ENCODE data around the gene RACGAP1.

DNA sequence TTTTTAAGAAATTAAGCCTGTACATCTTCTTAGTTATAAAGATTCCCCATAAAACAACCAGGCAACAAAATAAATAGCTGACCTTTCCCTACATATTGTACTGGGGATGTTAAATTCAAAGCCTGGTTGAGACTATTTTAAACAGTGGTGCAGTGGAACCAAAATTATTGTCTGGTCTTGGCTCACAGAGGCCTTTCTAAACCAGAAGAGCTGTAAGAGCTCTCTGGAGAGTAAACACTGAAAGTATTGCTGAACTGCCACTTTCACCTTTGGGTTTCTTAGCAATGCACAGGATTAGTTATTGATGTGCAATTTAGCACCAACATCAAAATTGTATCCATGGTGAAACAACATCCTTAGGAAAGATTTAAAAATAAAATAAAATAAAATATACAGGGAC is 20.6 kb downstream of the RACGAP1 start:
- TF ChIP-seq, protein P1, sequence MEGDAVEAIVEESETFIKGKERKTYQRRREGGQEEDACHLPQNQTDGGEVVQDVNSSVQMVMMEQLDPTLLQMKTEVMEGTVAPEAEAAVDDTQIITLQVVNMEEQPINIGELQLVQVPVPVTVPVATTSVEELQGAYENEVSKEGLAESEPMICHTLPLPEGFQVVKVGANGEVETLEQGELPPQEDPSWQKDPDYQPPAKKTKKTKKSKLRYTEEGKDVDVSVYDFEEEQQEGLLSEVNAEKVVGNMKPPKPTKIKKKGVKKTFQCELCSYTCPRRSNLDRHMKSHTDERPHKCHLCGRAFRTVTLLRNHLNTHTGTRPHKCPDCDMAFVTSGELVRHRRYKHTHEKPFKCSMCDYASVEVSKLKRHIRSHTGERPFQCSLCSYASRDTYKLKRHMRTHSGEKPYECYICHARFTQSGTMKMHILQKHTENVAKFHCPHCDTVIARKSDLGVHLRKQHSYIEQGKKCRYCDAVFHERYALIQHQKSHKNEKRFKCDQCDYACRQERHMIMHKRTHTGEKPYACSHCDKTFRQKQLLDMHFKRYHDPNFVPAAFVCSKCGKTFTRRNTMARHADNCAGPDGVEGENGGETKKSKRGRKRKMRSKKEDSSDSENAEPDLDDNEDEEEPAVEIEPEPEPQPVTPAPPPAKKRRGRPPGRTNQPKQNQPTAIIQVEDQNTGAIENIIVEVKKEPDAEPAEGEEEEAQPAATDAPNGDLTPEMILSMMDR (IDR thresholded peaks at IDR 0.05; ENCODE audit: insufficient read depth, low read depth, low read length), result no peak
- TF ChIP-seq EZH2 (IDR thresholded peaks at IDR 0.05; ENCODE audit: insufficient read depth, low read length), result no peak

Data from astrocyte (in vitro differentiated cells and primary cell).